A673 (cell line): ENCODE results near the gene TNRC6C.

Experiments used
- CTCF ChIP-seq: fragments of 300-800, 200-600 bp; sonication (generic); conservative IDR thresholded peaks from 2 replicates; pipeline ENCODE4 v1.5.1; 2017; ENCODE audit warnings: low read depth, mild to moderate bottlenecking, antibody characterized with exemption, low read length, moderate library complexity, mixed read lengths
- EZH2 ChIP-seq: fragments of 200-600 bp; sonication (generic); IDR thresholded peaks from 2 replicates; pipeline ENCODE4 v1.6.1; 2017; ENCODE audit warnings: borderline replicate concordance, low read depth, mild to moderate bottlenecking, mixed read lengths, antibody characterized with exemption, low read length; ENCODE audit not compliant: poor library complexity, severe bottlenecking

DNA sequence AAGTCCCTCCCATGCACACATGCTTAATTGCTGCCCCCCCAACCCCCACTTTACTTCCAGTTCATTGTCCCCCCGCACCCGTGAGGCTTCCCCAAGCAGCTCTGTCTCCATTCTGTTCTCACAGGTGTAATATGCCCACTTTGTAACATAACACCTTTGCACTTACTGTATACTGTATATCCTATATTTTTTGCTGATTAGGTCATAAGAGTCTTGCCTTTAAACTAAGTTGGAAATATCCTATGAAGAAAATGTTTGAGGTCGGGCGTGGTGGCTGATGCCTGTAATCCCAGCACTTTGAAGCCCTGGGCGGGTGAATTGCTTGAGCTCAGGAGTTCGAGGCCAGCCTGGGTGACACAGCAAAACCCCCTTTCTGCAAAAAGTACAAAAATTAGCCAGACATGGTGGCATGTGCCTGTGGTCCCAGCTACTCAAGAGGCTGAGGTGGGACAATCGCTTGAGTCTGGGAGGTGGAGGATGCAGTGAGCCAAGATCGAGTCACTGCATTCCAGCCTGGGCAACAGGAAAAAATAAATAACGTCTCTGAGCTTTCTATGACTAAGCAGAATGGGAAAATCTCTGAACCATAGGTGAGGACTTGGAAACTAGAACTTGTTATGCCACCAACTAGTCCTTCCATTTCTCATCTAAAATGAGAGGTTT is 76.1 kb downstream of the TNRC6C start:
- TF ChIP-seq CTCF (no peak), EZH2 (no peak)
